HG02678 (cell line): ENCODE measurements around the gene PTS.

Experiments used
- ATAC-seq: cut with Tn5 transposase; IDR thresholded peaks from one replicate; pipeline ENCODE4 v1.9.1; 2021; ENCODE audit warnings: mild to moderate bottlenecking, moderate library complexity; ENCODE audit not compliant: unreplicated experiment

The PTS gene

DNA sequence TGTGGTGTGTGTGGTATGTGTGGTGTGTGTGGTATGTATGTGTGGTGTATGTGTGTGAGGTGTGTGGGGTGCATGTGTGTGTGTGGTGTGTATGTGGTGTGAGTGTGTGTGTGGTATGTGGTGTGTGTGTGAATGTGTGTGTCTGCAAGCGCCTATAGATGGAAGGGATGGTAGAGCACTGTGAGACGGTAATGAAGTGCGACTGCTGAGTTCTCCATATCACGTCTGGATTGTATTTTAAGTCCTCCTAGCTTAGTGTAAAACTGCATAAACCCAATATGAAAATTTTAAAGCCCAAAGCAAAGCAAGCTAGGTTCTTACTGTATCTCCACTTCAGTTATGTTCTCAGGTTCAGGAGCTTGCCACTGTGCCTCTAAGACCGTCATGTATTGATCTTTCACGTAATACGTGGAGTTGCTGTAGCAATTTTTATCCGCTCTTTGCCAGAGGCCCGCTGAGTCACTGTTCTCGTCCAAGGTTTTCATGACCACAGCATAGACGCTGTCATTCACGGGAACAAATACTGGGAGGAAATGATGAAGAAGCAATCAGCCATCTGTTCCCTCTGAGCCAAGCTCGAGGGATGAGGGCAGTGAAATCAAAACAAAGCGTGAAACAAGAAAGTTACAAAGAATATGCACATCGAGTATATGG is 29.0 kb downstream of the PTS start:
- ATAC-seq: no peak

DNA sequence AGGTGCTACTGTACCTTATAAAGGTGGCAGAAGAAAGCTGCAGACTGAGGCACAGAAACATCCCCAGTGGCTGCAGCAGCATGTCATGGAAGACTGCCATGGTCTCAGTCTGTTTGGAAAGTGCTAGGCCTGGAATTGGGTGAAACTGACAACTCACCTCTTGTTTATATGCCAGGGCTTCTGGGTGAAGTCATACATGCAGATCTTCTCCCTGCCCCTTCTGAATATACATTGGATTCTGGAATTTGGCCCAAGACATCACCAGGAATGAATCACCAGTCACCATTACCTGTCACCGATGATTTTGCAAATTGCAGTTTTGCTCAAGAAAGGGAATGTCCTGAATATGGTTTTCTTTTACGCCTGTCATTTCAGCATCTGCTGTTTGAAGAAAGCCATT is 34.3 kb downstream of the PTS start, which contains the start of gene PLET1:
PLET1 (minus strand) TSS at position 371 of the 400 bp plus-strand sequence; CDS start at position 100, 271 bp downstream.
- no peak for ATAC-seq

DNA sequence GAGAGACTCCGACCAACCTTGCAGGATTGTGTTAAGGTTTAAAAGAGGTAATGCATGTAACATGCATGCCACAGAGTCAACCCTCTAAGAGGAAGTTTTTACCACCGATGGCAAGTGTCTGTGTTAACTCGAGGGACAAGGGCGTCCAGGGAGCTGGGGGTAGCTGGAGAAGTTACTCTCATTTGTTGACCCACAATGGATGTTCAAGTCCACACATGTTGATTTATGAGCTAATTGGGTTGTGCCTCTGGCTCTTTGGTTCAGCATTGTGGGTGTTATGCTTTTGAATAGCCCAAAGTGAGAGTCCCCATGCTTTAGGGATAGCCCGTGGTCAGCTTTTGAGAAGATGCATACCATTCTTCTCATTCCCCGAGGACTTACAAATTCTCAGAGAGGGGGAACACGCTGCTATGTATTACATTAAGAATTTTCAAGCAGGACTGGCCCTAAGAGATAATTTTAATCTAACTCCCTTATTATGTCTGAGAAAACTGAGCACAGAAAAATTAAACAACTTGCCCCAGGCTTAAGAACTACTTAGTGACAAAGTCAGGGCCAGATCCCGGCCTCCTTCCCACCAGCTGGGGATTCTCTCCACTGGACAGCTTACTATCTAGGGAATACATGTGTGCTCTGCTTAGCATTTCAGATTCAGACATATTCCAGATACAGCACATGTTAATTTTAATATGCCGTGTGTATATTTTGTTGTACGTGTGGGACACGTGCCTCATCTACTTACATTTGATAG is 39.6 kb downstream of the PTS start:
- no peak for ATAC-seq

GRCh38 chr11:112266410-112266778 is 40.2 kb downstream of the PTS start:
- ATAC-seq: no peak

DNA sequence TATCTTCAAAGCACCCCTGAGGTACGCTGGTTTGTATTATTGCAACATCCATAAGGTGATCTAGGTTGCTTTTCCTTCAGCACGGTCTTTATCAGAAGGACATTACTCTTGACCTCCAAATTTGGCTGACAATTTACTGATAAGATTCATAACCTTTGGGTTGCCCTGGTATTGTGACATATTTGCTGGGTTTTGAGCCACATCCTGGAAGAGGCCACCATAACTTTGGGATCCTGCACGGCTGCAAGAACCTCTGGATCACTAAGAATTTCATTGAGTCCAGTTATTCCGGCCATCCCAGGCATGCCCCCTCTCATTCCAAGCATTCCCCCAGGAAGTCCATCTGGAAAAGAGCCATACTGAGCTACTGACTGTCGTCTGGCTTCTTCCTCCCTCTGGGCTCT is 41.0 kb downstream of the PTS start:
- ATAC-seq: no peak

- ATAC-seq: no peak
Measured at GRCh38 chr11:112268406-112268805, 42.2 kb downstream of the PTS start.

DNA sequence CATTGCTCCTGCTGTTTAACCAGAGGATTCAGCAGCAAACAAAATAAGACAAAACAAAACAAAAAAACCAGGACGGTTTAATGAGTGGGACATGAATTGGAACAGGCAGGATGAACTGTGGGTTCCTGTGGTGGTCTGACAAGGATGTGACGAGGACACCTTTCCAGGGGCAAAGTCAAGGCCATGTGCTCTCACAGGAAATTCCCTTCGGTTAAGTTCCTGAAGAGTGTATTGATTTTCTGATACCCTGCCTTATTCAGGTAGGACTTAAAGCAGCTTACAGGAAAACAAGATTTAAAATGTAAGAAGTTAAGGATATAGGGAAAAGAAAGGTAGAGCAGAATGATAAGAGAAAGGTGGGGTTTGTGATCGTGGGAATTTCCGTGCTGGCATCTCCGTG is 42.9 kb downstream of the PTS start:
- no peak for ATAC-seq

DNA sequence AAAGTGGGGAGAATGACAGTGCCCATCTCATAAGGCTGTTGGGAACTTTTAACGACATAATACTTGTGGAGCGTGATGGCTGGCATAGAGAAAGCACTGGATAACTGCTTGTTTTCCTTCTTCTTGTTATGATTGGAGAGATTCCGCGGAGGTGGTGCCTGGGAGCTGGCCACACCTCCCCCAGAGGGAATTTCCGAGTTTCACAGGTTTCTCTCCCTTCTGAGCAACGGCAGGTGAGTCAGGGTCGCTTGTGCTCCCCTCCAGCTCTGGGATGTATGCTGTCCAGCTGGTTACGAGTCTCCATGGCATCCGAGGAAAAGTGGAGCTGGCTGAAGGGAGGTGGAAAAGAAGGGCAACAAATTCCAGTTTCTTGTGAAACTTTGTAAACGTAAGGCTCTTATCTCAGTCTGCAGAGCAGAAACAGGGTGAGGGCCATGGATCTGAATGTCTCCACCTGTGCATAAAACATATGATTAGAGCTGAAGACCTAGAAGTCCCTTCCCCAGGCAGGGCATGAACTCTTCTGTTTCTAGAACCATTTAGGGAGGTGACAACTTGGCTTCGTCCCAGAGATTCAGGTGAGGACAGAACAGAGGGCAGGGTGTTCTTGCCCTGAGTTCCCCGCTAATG is 44.4 kb downstream of the PTS start:
- ATAC-seq: no peak

- ATAC-seq: no peak
Measured at GRCh38 chr11:112271242-112271641, 45.0 kb downstream of the PTS start.

DNA sequence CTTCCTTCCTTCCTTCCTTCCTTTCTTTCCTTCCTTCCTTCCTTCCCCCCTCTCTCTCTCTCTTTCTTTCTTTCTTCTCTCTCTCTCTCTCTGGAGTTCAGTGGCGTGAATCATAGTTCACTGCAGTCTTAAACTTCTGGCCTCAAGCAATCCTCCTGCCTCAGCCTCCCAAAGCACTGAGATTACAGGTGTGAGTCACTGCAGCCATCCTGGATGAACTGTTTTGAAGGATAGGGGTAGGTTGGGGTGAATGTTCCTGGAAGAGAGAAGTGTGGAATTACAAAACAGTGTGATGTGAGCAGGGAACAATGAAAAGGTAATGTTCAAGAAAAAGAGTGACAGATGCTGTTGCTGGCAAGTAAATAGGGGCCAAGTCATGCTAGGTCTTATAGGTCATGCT is 46.8 kb downstream of the PTS start:
- no peak for ATAC-seq

GRCh38 chr11:112274007-112274783 is 48.0 kb downstream of the PTS start:
- ATAC-seq: no peak

DNA sequence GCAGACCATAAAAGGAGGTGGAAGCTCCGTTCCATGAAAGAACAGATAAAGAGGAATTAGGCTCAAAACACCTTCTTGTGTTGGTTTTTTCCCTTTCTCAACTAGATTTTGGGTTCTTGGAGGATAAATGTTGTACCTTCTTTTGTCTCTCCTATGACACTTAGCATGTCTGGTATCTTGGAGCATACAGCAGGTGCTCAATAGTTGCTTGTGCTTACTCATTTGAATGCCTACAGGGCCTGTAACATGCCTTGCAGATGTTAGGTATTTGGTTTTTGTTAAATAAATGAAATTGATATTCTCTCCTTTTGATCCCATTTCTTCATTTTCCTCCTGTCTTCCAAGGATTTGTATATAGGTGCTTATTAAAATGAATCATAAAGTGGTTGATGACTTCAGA is 50.8 kb downstream of the PTS start:
- no peak for ATAC-seq

DNA sequence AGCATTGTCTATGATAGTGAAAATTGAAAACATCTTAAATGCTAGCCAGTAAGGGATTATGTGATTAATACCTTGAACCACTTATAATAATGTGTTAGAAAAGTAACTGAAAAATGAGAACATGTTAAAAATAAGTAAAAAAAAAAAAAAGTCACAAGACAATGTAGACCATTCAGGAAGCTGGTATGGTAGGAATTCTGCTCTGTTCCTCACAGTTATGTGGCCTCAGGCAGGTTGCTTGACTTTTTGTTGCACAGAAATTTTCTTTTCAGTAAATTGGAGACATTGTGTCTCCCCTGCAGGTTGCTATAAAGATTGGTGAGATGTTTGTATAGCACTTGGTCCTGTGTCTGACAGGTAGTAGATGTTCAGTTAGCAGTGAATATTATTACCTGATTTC is 51.7 kb downstream of the PTS start:
- no peak for ATAC-seq

GRCh38 chr11:112278803-112279202 is 52.6 kb downstream of the PTS start:
- no peak for ATAC-seq

DNA sequence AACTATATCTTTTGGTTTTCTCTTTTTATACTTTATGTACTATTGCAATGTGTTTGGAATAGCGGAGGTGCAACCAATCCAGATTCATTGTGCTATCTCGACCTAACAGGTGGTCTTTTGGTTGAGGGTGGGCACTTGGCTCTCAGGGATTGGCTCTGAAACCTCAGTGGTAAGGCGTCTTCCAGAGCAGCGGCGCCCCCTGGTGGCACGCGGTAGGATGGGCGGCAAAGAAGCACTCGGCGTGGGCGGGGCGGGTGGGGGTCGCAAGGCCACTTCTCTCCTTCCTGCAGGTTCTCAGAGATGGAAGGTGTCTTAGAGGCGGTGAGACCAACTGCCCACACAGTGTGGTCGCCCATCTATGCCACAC is 53.7 kb downstream of the PTS start:
- peak; percentile 52 for ATAC-seq

- ATAC-seq: peak; percentile 94
Measured at GRCh38 chr11:112280268-112281126, 54.3 kb downstream of the PTS start.

DNA sequence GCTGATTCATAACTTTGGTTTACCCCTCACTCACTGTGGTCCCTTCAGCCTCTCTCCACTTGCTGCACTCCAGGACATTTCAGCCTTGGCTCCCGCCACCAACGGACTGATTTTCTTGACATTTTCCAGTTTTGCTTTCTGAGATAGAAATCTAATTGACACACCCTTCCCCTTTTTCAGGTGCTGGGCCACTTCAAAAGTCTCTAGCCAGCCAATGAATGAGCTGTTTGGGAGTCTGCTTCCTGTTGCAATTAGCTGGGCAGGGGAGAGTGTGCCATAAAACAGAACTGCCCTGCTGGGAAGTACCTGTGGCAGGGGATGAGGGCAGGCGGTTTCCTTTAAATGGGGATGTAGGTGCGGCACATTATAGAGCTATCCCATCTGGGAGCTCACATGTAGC is 55.5 kb downstream of the PTS start:
- ATAC-seq: no peak
